ENCODE measurements around the gene PAX8. TPM values are rescaled to one million over a fixed set of nuclear protein-coding genes. Genes with fewer than 3 reads are reported as not detected.
A peak's percentile ranks its signal among the peaks of the same experiment; 100 is the strongest.

PAX8 gene
- total and polyA plus RNA-seq, 2 of the 13 experiments (the other 11 are each of a cell fraction or from before 2014, with no cell fraction given), result 1.5 to 8.8 TPM

DNA sequence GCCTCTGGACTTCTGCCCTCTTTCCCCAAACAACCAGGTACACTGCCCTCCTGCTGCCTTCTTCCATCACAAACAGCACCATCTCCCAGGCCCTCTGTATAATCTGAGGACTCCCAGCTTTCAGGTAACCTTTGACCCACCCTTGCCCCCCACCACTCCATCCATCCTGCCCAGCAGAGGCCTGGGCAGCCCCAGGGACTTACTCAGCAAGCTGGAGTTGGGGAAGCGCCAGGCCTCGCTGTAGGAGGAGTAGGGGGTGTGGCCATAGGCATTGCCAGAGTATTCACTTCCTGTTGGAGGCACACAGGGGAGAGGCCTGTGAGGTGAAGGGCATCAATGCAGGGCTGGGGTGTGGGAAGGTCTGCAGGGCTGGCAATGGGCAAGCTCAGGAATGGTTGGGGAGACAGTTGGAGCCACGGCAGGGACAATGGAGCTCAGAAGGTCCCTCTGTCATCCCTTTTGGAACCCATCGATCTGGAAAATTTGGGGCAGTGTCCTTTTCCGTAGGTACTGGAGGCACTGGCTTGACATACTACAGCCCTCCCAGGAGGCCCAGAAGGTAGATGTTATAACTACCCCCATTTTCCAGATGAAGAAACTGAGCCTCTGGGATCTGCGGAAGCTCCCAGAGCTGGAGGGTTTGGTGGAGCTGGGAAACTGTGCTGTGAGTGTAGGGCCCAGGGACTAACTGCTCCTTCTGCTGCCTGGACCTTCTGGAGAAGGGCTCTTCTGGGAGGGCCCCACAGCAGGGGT lies 58.7 kb downstream of the PAX8 start (continued):
- TF ChIP-seq ZNF382 (CRISPR knock-in tag; IDR thresholded peaks at IDR 0.05; ENCODE audit: borderline replicate concordance) (no peak), ZNF891 (CRISPR knock-in tag; IDR thresholded peaks at IDR 0.05) (peak; percentile 14; the same call in 1 of the 2 replicates), ATM (IDR thresholded peaks at IDR 0.05; ENCODE audit: borderline replicate concordance) (no peak), AKNA (CRISPR knock-in tag; IDR thresholded peaks at IDR 0.05; ENCODE audit: borderline replicate concordance) (no peak), CAMTA2 (CRISPR knock-in tag; IDR thresholded peaks at IDR 0.05; ENCODE audit: borderline replicate concordance) (no peak), MNT (IDR thresholded peaks at IDR 0.05) (no peak), ZNF256 (CRISPR knock-in tag; conservative IDR thresholded peaks at IDR 0.05) (no peak), ZSCAN12 (CRISPR knock-in tag; IDR thresholded peaks at IDR 0.05) (no peak), FOXK1 (CRISPR knock-in tag; IDR thresholded peaks at IDR 0.05; ENCODE audit: borderline replicate concordance, low read depth) (peak; percentile 39; the same call in 1 of the 2 replicates), ZNF264 (CRISPR knock-in tag; IDR thresholded peaks at IDR 0.05) (peak; percentile 51; the same call in 1 of the 2 replicates), NR3C1 (CRISPR knock-in tag; IDR thresholded peaks at IDR 0.05) (no peak)
- TF ChIP-seq, protein P1, sequence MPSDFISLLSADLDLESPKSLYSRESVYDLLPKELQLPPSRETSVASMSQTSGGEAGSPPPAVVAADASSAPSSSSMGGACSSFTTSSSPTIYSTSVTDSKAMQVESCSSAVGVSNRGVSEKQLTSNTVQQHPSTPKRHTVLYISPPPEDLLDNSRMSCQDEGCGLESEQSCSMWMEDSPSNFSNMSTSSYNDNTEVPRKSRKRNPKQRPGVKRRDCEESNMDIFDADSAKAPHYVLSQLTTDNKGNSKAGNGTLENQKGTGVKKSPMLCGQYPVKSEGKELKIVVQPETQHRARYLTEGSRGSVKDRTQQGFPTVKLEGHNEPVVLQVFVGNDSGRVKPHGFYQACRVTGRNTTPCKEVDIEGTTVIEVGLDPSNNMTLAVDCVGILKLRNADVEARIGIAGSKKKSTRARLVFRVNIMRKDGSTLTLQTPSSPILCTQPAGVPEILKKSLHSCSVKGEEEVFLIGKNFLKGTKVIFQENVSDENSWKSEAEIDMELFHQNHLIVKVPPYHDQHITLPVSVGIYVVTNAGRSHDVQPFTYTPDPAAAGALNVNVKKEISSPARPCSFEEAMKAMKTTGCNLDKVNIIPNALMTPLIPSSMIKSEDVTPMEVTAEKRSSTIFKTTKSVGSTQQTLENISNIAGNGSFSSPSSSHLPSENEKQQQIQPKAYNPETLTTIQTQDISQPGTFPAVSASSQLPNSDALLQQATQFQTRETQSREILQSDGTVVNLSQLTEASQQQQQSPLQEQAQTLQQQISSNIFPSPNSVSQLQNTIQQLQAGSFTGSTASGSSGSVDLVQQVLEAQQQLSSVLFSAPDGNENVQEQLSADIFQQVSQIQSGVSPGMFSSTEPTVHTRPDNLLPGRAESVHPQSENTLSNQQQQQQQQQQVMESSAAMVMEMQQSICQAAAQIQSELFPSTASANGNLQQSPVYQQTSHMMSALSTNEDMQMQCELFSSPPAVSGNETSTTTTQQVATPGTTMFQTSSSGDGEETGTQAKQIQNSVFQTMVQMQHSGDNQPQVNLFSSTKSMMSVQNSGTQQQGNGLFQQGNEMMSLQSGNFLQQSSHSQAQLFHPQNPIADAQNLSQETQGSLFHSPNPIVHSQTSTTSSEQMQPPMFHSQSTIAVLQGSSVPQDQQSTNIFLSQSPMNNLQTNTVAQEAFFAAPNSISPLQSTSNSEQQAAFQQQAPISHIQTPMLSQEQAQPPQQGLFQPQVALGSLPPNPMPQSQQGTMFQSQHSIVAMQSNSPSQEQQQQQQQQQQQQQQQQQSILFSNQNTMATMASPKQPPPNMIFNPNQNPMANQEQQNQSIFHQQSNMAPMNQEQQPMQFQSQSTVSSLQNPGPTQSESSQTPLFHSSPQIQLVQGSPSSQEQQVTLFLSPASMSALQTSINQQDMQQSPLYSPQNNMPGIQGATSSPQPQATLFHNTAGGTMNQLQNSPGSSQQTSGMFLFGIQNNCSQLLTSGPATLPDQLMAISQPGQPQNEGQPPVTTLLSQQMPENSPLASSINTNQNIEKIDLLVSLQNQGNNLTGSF (CRISPR knock-in tag; IDR thresholded peaks at IDR 0.05), result 0 out of 2 replicates have a peak, but pooled peaks have one; percentile 23
- TF ChIP-seq, protein P2, sequence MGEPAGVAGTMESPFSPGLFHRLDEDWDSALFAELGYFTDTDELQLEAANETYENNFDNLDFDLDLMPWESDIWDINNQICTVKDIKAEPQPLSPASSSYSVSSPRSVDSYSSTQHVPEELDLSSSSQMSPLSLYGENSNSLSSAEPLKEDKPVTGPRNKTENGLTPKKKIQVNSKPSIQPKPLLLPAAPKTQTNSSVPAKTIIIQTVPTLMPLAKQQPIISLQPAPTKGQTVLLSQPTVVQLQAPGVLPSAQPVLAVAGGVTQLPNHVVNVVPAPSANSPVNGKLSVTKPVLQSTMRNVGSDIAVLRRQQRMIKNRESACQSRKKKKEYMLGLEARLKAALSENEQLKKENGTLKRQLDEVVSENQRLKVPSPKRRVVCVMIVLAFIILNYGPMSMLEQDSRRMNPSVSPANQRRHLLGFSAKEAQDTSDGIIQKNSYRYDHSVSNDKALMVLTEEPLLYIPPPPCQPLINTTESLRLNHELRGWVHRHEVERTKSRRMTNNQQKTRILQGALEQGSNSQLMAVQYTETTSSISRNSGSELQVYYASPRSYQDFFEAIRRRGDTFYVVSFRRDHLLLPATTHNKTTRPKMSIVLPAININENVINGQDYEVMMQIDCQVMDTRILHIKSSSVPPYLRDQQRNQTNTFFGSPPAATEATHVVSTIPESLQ (CRISPR knock-in tag; conservative IDR thresholded peaks at IDR 0.05), result no peak
- TF ChIP-seq, protein P3, sequence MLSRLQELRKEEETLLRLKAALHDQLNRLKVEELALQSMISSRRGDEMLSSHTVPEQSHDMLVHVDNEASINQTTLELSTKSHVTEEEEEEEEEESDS (CRISPR knock-in tag; IDR thresholded peaks at IDR 0.05; ENCODE audit: borderline replicate concordance), result 0 out of 2 replicates have a peak, but pooled peaks have one; percentile 43
